D341Med (cell line): ENCODE measurements around the gene MAML3.

Experiments used
- DNase-seq: peaks from one replicate; pipeline ENCODE4 v3.0.0; 2012; ENCODE audit warnings: low spot score

Gene MAML3

DNA sequence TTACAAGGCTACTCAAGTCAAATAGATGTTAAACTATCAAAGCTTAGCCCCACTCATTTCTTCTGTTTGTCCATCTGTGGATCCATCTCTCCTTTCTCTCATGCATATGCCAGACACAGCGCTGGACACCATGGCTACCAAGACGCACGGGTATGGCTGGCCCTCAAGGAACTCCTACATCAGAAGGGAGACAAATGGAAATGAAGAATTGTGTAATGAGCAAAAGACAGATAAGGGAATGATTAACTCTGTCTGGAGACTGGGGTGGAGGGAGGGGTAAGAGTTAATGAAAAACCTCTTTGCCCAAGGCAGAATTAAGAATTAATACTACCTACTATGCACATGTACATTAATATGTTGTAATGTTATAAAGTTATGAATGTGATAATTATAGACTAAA is 400.3 kb downstream of the MAML3 start:
- DNase-seq = no peak

- no peak for DNase-seq
These were observed 404.0 kb downstream of the MAML3 start for GRCh38 chr4:139749835-139750498.

DNA sequence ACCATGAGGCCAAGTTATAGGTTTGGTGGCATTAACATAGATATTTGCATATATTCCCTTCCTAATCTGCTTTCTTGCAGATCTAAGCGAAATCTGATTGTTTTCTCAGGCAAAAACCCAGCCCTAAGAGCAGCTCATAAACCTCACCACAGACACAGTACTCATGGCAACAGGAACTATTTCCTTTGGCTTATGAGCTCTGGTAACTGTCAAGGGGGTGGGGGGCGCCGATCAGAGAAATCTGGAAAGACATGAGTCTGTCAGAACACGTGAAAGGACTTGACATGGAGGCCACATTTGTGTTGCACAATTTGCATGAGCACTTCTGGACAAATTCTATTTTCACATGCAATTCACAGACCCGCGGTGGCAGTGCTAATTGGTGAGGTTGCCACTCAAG is 404.6 kb downstream of the MAML3 start:
- DNase-seq = no peak

DNA sequence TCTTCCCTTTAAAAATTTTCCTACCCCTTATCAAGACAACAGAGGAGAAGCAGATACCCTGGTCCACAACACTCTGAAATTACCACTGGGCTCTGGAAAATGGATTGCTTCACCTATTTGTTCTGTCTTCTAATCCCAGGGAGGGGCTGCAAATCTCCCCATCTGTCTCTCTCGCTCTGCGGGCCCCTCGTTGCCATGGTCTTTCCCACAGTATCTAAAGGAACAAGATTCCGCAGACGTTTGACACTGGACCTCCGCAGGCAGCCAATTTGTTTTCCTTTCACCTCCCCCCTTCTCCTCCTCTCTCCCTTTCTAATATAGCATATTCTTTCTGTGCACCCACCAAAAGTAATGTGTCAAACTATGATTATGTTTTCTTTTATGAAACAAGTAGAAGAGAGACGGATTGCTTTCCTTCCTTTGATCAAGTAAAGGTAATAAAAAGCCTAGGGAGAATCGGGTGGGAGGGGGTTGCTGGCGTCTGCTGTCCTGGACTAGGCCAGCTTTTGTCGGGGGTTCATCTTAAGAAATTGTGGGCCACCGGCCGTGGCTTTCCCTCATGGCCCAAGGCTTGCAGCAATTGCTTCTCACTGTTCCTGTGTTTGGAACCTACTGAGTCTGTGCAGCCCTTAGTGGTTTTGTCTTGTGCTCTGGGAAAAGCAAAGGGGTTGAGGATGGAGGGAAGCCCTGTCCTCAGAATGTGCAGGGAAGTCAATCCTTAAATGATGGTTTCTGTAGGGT is 407.4 kb downstream of the MAML3 start:
- DNase-seq = peak; percentile 78

DNA sequence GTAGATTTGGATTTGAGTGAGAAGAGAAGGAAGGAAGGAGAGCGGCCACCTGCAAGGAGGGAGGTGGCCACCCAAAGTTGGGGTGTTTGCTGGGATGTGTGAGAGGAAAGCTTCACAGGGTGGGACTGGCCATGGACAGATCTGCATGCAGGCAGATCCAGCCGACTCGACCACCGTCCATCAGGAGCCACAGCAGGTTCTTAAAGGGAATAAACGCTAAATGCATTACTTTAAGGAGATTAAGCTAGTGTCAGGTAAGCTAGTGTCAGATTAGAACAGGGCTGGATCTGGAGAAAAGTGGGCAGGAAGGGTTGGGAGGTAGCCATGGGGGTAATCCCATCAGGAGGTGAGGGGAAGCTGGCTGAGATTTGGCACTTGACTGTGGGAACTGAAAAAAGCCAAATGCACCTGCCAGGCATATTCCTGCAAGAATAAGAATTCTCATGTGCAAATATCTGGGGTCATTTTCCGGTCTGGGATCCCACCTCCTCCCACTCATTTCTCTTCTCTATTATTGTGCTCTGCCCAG is 408.8 kb downstream of the MAML3 start:
- DNase-seq = peak; percentile 50

DNA sequence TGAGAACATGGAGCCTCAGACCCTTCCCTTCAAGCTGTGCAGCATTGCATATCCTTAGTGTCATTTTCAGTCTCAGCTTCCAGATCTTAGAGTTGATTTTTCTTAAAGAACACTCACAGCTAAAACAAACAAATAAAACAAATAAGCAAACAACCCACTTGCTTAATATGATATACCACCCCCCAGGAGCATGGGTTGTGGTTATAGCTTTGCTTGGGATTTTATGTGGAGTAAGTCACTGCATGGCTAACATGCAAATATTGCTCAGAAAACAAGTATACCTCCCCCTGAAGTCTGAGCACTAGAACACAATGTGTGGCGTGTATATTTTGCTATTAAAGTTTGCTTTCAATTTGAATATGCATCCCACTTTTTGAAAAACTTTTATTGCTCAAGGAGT is 409.8 kb downstream of the MAML3 start:
- no peak for DNase-seq

GRCh38 chr4:139743027-139743426 is 411.0 kb downstream of the MAML3 start:
- DNase-seq = no peak

DNA sequence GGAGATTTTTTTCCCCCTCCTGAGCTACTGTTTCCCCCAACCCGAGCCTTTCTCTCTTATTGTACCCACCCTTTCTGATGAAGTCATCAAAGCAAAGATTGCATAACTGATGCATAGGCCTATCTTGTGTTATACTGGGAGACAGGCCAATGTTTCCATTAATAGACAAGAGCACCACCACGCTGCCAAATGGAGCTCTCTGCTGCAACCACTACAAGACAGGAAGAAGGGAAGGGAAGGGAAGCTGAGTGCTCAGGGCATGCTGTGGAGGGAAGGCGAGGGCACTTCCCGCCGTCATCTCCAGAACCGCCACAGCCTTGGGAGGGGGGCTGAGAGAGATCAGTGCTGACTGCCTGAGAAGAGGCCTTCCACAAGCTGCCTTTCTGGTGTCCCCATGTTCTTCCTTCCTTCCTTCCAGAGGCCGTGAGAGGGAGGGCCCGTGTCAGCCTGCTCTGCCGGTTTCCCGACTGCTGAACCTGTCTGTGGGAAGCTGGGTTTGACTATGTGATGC is 413.4 kb downstream of the MAML3 start:
- DNase-seq = no peak

DNA sequence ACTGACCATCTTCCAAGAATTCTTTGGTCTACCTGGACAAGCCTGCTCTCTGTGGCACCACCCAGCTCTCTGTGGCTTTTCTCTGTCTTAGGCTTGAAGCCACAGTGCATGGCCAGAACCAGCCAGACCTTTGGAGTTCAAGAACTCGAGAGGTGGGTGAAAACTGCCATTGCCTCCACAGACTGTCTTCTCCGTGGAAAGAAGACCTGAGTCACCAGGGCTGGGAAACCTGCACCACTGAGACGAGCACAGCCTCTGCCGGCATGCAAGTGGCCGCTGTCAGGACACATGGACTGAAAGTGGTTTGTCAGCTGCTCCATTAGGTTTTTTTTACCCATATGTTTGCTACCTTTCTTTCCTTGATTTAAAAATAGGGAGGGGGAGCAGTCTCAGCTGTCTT is 413.9 kb downstream of the MAML3 start:
- no peak for DNase-seq

DNA sequence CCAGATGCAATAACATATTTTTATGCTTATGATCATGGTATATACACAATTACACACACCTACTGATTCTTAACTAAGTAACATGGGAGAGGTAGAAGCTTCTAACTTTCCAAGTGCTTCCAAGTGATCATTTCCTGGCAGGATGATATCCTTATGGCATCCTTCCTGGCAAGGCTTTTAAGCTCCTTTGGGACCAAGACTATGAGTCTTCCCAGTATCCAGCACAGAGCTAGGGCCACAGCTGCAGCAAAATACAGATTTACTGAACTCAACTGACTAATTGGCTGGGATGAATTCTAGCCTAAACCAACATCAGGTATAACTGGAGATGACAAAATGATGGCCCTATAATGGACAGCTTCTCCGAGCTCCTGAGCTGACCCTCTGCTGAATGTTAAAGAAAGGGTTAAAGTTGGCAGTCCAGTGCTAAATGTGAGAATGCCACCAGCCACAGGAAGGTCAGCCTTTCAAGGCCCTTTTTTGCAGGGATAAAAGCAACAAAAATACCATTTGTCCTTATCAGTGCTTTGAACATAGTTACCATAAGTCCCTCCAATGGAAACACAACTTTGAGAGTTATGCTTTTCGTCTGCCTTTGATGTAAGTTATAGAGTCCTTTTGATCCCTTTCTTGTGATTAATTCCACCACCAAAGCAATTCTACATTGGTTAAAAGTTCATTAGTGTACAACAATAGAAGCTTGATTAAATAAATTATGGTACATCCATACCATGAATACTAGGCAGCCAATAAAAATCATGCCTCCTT is 415.0 kb downstream of the MAML3 start:
- peak; percentile 59 for DNase-seq

GRCh38 chr4:139736661-139737060 is 417.3 kb downstream of the MAML3 start:
- no peak for DNase-seq

GRCh38 chr4:139736274-139736660 is 417.7 kb downstream of the MAML3 start:
- DNase-seq = no peak

- peak; percentile 63 for DNase-seq
These were observed 418.4 kb downstream of the MAML3 start for GRCh38 chr4:139735381-139736273.

DNA sequence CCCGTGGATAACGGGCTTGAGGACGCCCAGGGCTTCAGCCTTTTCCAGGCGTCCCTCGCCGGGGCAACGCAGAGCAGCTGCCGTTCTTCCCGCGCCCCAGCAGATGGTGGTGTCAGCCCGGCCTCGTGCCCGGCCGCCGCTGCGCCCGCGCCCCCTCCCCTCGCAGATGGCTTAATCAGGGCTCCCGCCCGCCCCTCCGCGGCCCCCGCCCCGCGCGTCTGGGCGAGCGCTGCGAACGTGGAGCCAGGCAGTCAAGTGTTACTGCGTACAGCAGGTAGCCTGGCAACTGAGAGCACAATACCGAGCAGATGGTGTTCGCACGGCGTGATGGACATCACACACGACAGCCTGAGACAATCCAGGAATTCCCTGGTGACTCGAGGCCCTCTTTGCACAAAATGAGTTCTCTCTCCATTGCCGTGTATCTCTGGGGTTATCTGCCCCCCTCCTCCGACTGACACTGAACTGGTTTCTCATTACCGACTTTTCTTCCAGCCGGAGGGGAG is 419.1 kb downstream of the MAML3 start:
- DNase-seq = peak; percentile 99

DNA sequence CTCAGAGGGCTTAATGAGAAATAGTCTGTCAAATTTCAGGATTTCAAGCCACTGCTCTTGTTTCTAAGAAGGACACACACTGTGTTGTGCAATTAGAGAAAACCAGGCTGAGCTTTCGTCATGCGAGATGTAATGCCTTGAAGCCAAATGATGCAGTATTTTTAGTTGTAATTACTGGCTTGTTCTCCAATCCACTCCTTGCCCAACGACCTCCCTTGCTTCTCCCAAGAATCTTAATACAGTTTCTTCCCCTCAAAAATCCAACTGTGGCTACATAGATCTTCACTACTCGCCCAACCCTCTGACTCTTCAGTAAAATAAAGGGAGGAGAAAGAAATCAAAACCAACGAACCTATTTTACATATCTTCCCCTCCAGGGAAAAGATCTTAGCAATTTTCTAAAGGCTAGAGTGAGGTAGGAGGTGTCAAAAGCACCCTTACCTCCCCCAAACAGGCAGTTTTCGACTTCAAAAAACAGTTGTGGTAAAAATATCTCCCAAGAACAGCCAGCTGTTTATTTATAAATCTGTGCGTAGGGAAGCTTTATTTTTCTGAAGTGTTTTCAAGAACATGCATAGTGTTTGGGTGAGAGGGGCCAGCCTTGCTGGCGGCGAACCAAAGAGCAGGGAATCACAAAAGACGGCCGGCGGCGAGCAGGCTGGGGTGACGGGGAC is 419.6 kb downstream of the MAML3 start:
- DNase-seq = no peak

GRCh38 chr4:139732991-139733570 is 420.9 kb downstream of the MAML3 start:
- DNase-seq = no peak

DNA sequence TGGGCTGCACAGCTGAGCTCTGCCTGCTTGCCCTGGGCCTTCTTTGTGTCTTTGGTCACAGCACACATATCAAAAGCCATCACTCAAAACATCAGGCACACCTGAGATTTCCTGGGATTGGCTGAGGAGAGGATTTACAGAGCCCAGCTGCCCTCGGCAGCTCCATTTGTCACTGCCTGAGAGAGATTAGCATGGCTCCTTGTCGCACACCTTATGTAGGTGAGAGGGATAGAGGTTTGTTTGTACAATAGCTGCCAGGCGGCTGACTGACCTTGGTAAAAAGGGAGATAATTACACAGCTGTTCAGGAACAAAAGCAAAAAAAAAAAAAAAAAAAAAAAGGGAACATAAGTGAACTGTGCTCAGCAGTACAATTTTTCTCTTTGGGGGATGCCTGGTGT is 425.1 kb downstream of the MAML3 start:
- no peak for DNase-seq

- no peak for DNase-seq
These were observed 425.8 kb downstream of the MAML3 start for GRCh38 chr4:139728146-139728545.

DNA sequence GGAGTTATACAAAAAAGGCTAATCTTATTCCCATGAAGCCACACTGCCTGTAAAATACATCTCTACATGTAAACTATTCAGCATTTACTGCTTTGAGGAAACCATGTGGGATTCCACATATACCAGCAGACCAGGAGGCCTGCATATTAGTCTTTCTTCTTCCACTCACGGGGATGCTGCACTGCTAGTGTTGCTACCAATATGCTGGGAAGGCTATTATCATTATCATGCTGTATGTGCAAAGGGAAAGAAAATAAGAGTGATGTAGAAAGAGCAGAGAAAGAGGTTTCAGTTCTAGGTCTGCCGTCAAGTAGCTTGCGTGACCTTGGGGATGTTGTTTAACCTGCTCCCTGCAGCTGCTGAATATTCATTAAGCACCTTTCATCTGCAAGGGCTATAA is 427.4 kb downstream of the MAML3 start:
- no peak for DNase-seq

- DNase-seq = no peak
These were observed 428.7 kb downstream of the MAML3 start for GRCh38 chr4:139725236-139725635.
